DND-41 (cell line): ENCODE data around the gene SLC12A7.

Experiments used
- ATAC-seq: fragments of 200-7000 bp; cut with Tn5 transposase; 3 replicates; pipeline ENCODE4 v1.9.1; 2021; ENCODE audit warnings: low read depth; ENCODE audit not compliant: insufficient read depth
- DNase-seq: peaks from one replicate; pipeline ENCODE4 v3.0.0-alpha.2; 2020
- H2AFZ ChIP-seq: 2 replicates; pipeline ENCODE4 v1.6.0; 2012; ENCODE audit warnings: low read depth, low read length
- H3K27ac ChIP-seq: 2 replicates; pipeline ENCODE4 v1.5.1; 2012; ENCODE audit warnings: low read length, inconsistent platforms
- H3K27me3 ChIP-seq: fragments of 200-600 bp; sonication (generic); 2 replicates; pipeline ENCODE4 v1.6.0; 2012; ENCODE audit warnings: low read length, mild to moderate bottlenecking, inconsistent platforms; ENCODE audit not compliant: insufficient read depth, poor library complexity
- H3K36me3 ChIP-seq: 2 replicates; pipeline ENCODE4 v1.5.1; 2012; ENCODE audit warnings: low read length, inconsistent platforms; ENCODE audit not compliant: insufficient read depth
- H3K4me1 ChIP-seq: 2 replicates; pipeline ENCODE4 v1.5.1; 2012; ENCODE audit warnings: mild to moderate bottlenecking, low read length; ENCODE audit not compliant: insufficient read depth
- H3K4me2 ChIP-seq: 2 replicates; pipeline ENCODE4 v1.6.0; 2012; ENCODE audit warnings: mild to moderate bottlenecking, moderate library complexity, low read length, inconsistent platforms; ENCODE audit not compliant: insufficient read depth
- H3K4me3 ChIP-seq, 2 experiments: fragments of 200-600 bp in 1 of 2; shearing (Covaris generic) in 1 of 2; 2 replicates each; pipeline ENCODE4 v1.5.1; 2012 to 2016; ENCODE audit warnings: inconsistent platforms in 2 of 2, low read length in 2 of 2, mild to moderate bottlenecking in 2 of 2, low read depth in 1 of 2, moderate library complexity in 1 of 2
- H3K79me2 ChIP-seq: 2 replicates; pipeline ENCODE4 v1.6.0; 2012; ENCODE audit warnings: low read length, inconsistent platforms; ENCODE audit not compliant: insufficient read depth
- H3K9ac ChIP-seq: 2 replicates; pipeline ENCODE4 v1.6.0; 2012; ENCODE audit warnings: low read depth, mild to moderate bottlenecking, inconsistent platforms, low read length, moderate library complexity
- H3K9me3 ChIP-seq: 2 replicates; pipeline ENCODE4 v1.5.1; 2012; ENCODE audit warnings: low read length, moderate library complexity, mild to moderate bottlenecking, inconsistent platforms; ENCODE audit not compliant: insufficient read depth, severe bottlenecking
- H4K20me1 ChIP-seq: 2 replicates; pipeline ENCODE4 v1.6.0; 2012; ENCODE audit warnings: low read length; ENCODE audit not compliant: insufficient read depth
- CTCF ChIP-seq: IDR thresholded peaks from 2 replicates; pipeline ENCODE4 v1.5.1; 2012; ENCODE audit warnings: borderline replicate concordance, low read length, moderate library complexity, mild to moderate bottlenecking; ENCODE audit not compliant: poor library complexity, severe bottlenecking; ENCODE audit errors: extremely low read depth
- EZH2 ChIP-seq: IDR thresholded peaks from 3 replicates; pipeline ENCODE4 v1.6.1; 2012; ENCODE audit warnings: borderline replicate concordance, low read depth, mild to moderate bottlenecking, moderate library complexity, low read length, inconsistent platforms; ENCODE audit not compliant: severe bottlenecking

SLC12A7 gene

GRCh38 chr5:1152771-1153282 lies 41.0 kb upstream of the SLC12A7 start:
- no peak for DNase-seq
- Histone ChIP-seq H3K36me3 (no peaks in the 10 kb centered on the region), H3K27me3 (no peaks in the 10 kb centered on the region), H3K4me2 (no peak overlapping the region), H2AFZ (no peak overlapping the region), H3K4me1 (no peaks in the 10 kb centered on the region; the same call in 1 of the 2 replicates), H3K4me3 (no peak overlapping the region), H3K9ac (no peak overlapping the region), H3K79me2 (no peaks in the 10 kb centered on the region), H3K27ac (no peak overlapping the region), H4K20me1 (no peaks in the 10 kb centered on the region), H3K9me3 (no peaks in the 10 kb centered on the region)
- ATAC-seq, result no peak
- TF ChIP-seq EZH2 (no peak), CTCF (no peak)

GRCh38 chr5:1152156-1152555 lies 40.3 kb upstream of the SLC12A7 start:
- no peak overlapping the region for H3K4me2 ChIP-seq
- no peak overlapping the region for H3K4me3 ChIP-seq
- 0 out of 2 replicates have a peak overlapping the region, but pooled peaks have one; percentile 20 for H3K27ac ChIP-seq
- no peak for DNase-seq
- no peaks in the 10 kb centered on the region for H3K9me3 ChIP-seq
- ATAC-seq, result peak; percentile 51; the same call in 1 of the 3 replicates
- no peaks in the 10 kb centered on the region for H4K20me1 ChIP-seq
- TF ChIP-seq EZH2 (no peak), CTCF (no peak)
- no peaks in the 10 kb centered on the region; the same call in 1 of the 2 replicates for H3K4me1 ChIP-seq
- H3K9ac ChIP-seq, result no peak overlapping the region
- H3K36me3 ChIP-seq, result no peaks in the 10 kb centered on the region
- H2AFZ ChIP-seq, result no peak overlapping the region
- no peaks in the 10 kb centered on the region for H3K27me3 ChIP-seq
- no peaks in the 10 kb centered on the region for H3K79me2 ChIP-seq

GRCh38 chr5:1151316-1151715 lies 39.5 kb upstream of the SLC12A7 start:
- H4K20me1 ChIP-seq, result no peaks in the 10 kb centered on the region
- no peaks in the 10 kb centered on the region; the same call in 1 of the 2 replicates for H3K4me1 ChIP-seq
- no peak for ATAC-seq
- no peak overlapping the region for H3K27ac ChIP-seq
- H2AFZ ChIP-seq, result no peak overlapping the region
- no peaks in the 10 kb centered on the region for H3K79me2 ChIP-seq
- TF ChIP-seq CTCF (no peak), EZH2 (no peak)
- DNase-seq, result no peak
- no peak overlapping the region for H3K4me2 ChIP-seq
- H3K9ac ChIP-seq, result no peak overlapping the region
- H3K27me3 ChIP-seq, result no peaks in the 10 kb centered on the region
- H3K36me3 ChIP-seq, result no peaks in the 10 kb centered on the region
- H3K4me3 ChIP-seq, result no peak overlapping the region
- H3K9me3 ChIP-seq, result no peaks in the 10 kb centered on the region
